Psoas muscle (tissue), 8 donors: Measurements from ENCODE around the gene KCNT2. TPM values are rescaled to one million over a fixed set of nuclear protein-coding genes. Genes with fewer than 3 reads are reported as not detected.

Experiments
- ATAC-seq, 4 donors: fragments of 200-7000 bp; cut with Tn5 transposase; one replicate each; pipeline ENCODE4 v1.9.1; 2020; ENCODE audit warnings: moderate library complexity in 3 of 4, mild to moderate bottlenecking in 2 of 4
- DNase-seq, 2 donors: peaks; one replicate each; pipeline ENCODE4 v3.0.0-alpha.2; 2020
- H3K27ac ChIP-seq: fragments of 200-600 bp; one replicate; pipeline ENCODE4 v1.8.0; 2022
- H3K27me3 ChIP-seq, 3 donors: fragments of 200-600 bp in 1 of 3; one replicate each; pipeline versions ENCODE4 v1.6.1 to v1.8.0; 2013 to 2022; ENCODE audit warnings: low read length in 2 of 3, mild to moderate bottlenecking in 2 of 3, moderate library complexity in 1 of 3; ENCODE audit not compliant: insufficient read depth in 3 of 3
- H3K36me3 ChIP-seq, 2 donors: fragments of 200-600 bp in 1 of 2; one replicate each; pipeline versions ENCODE4 v1.6.1 to v1.8.0; 2013 to 2022; ENCODE audit warnings: low read depth in 1 of 2, mild to moderate bottlenecking in 1 of 2, moderate library complexity in 1 of 2; ENCODE audit not compliant: insufficient read depth in 1 of 2
- H3K4me1 ChIP-seq: fragments of 200-600 bp; one replicate; pipeline ENCODE4 v1.8.0; 2022
- H3K4me3 ChIP-seq: fragments of 200-600 bp; one replicate; pipeline ENCODE4 v1.8.0; 2022; ENCODE audit warnings: mild to moderate bottlenecking
- H3K9me3 ChIP-seq: fragments of 200-600 bp; one replicate; pipeline ENCODE4 v1.8.0; 2022
- WGBS, 3 donors: extraction: QIAGEN DNeasy Blood & Tissue Kit; methylation state at CpG; one replicate each; pipeline versions ENCODE4 v1.1.6 to v1.1.7; 2013; 5-methylcytosine and 5-hydroxymethylcytosine counted together
- intact Hi-C, 2 donors: fragments of 100-400 bp; cut with DNase I; formaldehyde crosslinking; loops; one replicate each; pipeline versions ENCODE4 v1.11.0 to v1.14.2; 2022
- polyA plus RNA-seq, 3 donors: library from polyadenylated mRNA; stranded (reverse); fragments of 200-250 nt; gene quantifications; one replicate each; pipeline ENCODE4 v1.2.3, GENCODE V29; 2013
- total RNA-seq, 4 donors: library from RNA; stranded (reverse); fragmentation: NEBNext Ultra II Directional in 2 of 4; extraction: Animal tissue kit (Norgen Biotek cat#: 25700) in 2 of 4; gene quantifications; one replicate each; pipeline versions ENCODE4 v1.2.1 to v1.2.4, GENCODE V29; 2021 to 2023
- TF ChIP-seq, protein P1 (sequence below): fragments of 200-600 bp; IDR thresholded peaks from one replicate; pipeline ENCODE4 v1.8.0; 2022; ENCODE audit warnings: antibody characterized with exemption
- donor health status: healthy with polysubstance abuse.
- donor health status: DM: no; HTN: no; CAD: no; lungs with moderate emphysema.
- donor health status: Bipolar disorder and iron deficiency.
- donor health status: healthy.
- donor health status: DM: yes; HTN: yes; CAD: no.
- donor health status: DM: no; HTN: no; CAD: no.
- donor health status: DM: no; HTN: no; CAD: no.
- donor health status: DM: yes; HTN: yes; CAD: no.

Gene KCNT2
- total and polyA plus RNA-seq, 7 donors, result 0.04 to 1.2 (median 0.12) TPM

DNA sequence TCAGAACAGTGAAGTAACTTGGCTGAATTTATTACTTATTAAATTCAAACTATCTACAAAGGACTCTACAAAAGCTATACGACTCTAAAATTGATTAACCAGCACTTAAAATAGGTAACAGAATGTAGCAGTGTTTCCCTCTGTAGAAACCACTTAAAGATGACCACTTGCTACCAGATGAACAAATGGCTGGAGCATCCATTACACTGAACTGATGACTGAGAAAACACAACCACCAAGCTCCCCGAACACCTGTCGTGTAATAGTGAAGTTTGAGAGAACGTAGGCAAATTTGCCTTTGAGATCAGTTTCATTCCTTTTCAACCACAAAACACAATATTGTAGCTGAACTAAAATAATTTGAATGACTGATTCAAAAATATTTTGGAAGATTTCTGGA is 226.7 kb downstream of the KCNT2 start:
- no peaks in the 10 kb centered on the region for H3K4me1 ChIP-seq
- DNase-seq (no peak), ATAC-seq (no peak)
- intact Hi-C loops, result no loop called here
- WGBS, 3 donors, result 70 to 78% (median 75%) methylated on average over 4 of the region's 4 CpGs
- no peaks in the 10 kb centered on the region for H3K27me3 ChIP-seq
- no peaks in the 10 kb centered on the region for H3K36me3 ChIP-seq
- H3K4me3 ChIP-seq, result no peak overlapping the region
- H3K9me3 ChIP-seq, result no peaks in the 10 kb centered on the region
- H3K27ac ChIP-seq, result no peak overlapping the region
- TF ChIP-seq, protein P1, sequence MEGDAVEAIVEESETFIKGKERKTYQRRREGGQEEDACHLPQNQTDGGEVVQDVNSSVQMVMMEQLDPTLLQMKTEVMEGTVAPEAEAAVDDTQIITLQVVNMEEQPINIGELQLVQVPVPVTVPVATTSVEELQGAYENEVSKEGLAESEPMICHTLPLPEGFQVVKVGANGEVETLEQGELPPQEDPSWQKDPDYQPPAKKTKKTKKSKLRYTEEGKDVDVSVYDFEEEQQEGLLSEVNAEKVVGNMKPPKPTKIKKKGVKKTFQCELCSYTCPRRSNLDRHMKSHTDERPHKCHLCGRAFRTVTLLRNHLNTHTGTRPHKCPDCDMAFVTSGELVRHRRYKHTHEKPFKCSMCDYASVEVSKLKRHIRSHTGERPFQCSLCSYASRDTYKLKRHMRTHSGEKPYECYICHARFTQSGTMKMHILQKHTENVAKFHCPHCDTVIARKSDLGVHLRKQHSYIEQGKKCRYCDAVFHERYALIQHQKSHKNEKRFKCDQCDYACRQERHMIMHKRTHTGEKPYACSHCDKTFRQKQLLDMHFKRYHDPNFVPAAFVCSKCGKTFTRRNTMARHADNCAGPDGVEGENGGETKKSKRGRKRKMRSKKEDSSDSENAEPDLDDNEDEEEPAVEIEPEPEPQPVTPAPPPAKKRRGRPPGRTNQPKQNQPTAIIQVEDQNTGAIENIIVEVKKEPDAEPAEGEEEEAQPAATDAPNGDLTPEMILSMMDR, result no peak

DNA sequence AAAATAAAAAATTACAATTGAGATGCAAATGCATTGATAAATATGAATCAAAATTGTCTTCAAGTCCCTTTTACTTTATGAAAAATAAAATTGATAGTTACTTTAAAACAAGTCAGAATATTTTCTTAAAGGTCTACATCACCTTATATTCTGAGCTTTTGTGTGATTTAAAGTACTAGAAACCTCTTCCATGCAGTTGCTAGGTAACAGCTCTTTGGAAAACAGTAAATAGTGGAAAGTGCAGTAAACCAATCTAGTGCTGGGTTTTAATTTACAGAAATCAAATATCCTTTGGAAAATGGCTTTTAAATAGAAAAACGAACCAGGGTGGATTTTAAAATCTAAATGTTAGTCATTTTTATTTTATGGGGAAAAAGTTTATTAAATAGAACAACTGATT is 227.9 kb downstream of the KCNT2 start:
- WGBS, 3 donors, result 6 to 15% (median 12%) methylated on average over 1 of the region's 1 CpG
- no peaks in the 10 kb centered on the region for H3K4me1 ChIP-seq
- no peaks in the 10 kb centered on the region for H3K27me3 ChIP-seq
- no peak for ATAC-seq
- H3K4me3 ChIP-seq, result no peak overlapping the region
- intact Hi-C loops, result no loop called here
- no peaks in the 10 kb centered on the region for H3K9me3 ChIP-seq
- DNase-seq, result no peak
- no peak overlapping the region for H3K27ac ChIP-seq
- H3K36me3 ChIP-seq, result no peaks in the 10 kb centered on the region
- TF ChIP-seq, protein P1, result no peak

DNA sequence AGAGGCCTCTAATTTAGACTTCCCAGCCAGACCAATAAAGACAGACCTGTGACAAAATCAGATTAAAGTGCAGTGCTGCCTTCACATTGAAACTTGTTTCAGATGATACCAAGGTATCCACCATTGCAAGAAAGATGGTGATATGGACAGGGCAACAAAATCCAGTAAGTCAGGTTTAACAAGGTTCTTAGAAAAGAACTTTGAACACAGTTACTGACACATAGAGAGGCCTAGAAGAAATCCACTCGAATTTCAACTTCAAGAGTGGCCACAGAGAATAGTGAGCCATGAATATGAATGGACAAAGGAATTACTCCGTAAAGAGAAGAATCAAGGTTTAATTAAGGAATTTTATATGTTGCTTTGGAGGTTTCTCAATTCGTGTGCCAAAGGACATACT is 230.4 kb downstream of the KCNT2 start:
- Histone ChIP-seq H3K4me3 (no peak overlapping the region), H3K9me3 (no peaks in the 10 kb centered on the region), H3K27ac (no peak overlapping the region), H3K27me3 (no peaks in the 10 kb centered on the region), H3K4me1 (no peaks in the 10 kb centered on the region), H3K36me3 (no peaks in the 10 kb centered on the region)
- TF ChIP-seq, protein P1, result no peak
- DNase-seq (no peak), ATAC-seq (no peak)
- 92 to 93% (median 92%) methylated on average over 3 of the region's 3 CpGs for WGBS, 3 donors
- intact Hi-C loops, result no loop called here

DNA sequence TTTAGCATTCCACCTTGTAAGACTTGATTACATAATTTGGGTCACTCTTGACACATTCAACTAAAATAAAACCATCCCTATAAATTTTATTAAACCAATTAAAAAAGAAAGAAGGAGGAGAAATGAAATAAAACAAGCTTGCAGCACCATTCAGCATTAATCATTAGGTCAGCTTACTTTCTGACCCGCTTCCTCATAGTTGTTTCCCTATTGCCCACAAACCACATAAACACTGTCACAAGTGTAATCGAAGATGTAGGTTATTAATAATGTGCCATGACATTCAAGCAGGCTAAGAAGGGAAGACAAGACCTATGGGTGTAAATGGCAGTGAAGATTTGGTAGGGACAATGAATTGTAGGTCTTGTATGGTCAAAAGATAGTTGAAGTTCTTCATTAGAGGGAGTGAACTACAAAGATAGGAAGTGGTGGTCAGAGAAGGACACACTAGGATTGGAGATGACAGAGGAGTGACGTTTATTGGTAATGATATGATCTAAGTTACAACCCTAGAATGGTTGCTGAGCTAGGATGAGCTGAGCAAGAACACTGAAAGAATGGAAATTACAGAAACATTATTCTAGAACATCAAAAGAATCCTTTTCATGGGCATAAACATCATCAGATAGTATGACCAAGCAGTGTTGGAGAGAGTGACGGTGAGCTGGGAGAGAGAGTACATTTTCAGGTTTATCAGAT is 231.5 kb downstream of the KCNT2 start:
- DNase-seq (no peak), ATAC-seq (no peak)
- no peaks in the 10 kb centered on the region for H3K9me3 ChIP-seq
- 75 to 85% (median 78%) methylated on average over 4 of the region's 4 CpGs for WGBS, 3 donors
- H3K4me3 ChIP-seq, result no peak overlapping the region
- TF ChIP-seq, protein P1, result no peak
- intact Hi-C loops, result no loop called here
- no peaks in the 10 kb centered on the region for H3K36me3 ChIP-seq
- H3K27ac ChIP-seq, result no peak overlapping the region
- H3K27me3 ChIP-seq, result no peaks in the 10 kb centered on the region
- H3K4me1 ChIP-seq, result no peaks in the 10 kb centered on the region

DNA sequence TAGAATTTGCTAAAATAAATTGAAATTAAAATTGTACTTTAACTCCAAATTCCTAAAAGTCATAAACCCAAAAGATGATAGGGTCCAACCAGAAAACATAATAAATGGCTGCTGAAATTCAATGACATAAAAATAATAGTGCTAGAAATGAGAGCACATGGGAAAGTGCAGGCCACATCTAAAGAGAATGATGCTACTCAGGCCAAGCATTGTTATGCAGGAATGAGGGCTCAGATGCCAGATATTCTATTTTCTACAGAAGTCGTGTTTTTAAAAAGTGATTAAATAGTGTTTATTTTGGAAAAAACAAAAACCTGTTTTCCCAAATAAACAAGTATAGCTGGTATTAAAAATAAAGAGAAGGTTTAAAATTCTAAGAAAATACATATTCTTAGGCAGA is 234.4 kb downstream of the KCNT2 start:
- Histone ChIP-seq H3K4me1 (no peaks in the 10 kb centered on the region), H3K36me3 (no peaks in the 10 kb centered on the region), H3K9me3 (no peaks in the 10 kb centered on the region), H3K4me3 (no peak overlapping the region), H3K27ac (no peak overlapping the region), H3K27me3 (no peaks in the 10 kb centered on the region)
- 22 to 37% (median 29%) methylated on average over 1 of the region's 1 CpG for WGBS, 3 donors
- intact Hi-C loops, result loop anchor here in 1 of 2 donors (5.0 kb wide), 1 partner anchor 431 kb away; no protein-coding TSS in a partner anchor
- ATAC-seq (no peak), DNase-seq (no peak)
- TF ChIP-seq, protein P1, result no peak
